ENCODE results near the gene PKP3.

DNA sequence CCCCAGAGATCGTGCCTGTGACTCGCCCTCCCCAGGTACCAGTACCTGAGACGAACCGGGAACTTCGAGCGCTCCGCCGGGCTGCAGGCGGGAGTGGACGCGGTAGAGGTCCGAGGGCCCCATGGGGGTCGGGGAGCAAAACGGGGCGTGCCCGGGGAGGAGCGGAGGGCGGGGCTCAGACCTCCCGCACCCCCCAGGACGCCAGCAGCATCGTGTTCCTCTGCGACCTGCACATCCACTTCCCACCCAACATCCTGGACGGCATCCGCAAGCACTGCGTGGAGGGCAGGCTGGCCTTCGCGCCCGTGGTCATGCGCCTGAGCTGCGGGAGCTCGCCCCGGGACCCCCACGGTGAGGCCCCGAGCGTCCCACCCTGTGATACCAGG, 13.9 kb upstream of the PKP3 start:
- TF ChIP-seq CTCF (IDR thresholded peaks at IDR 0.05) (no peak), POLR2A (IDR thresholded peaks at IDR 0.05) (no peak)
